Measurements from ENCODE around the gene GOPC.

GOPC gene

GRCh38 chr6:117552618-117553017 lies 49.7 kb downstream of the GOPC start:
- TF ChIP-seq SIN3A (IDR thresholded peaks at IDR 0.05; ENCODE audit: borderline replicate concordance, insufficient read depth, low read length): no peak
- no peak for TF ChIP-seq REST (IDR thresholded peaks at IDR 0.05; ENCODE audit: insufficient read depth in 1 of 2, low read depth in 2 of 2, low read length in 2 of 2)
- TF ChIP-seq FOXP2 (optimal IDR thresholded peaks at IDR 0.05; ENCODE audit: borderline replicate concordance, extremely low read depth, extremely low read length, insufficient read depth): no peak

- TF ChIP-seq TAF1 (IDR thresholded peaks at IDR 0.05; ENCODE audit: borderline replicate concordance, insufficient read depth, low read length) (no peak), FOXP2 (optimal IDR thresholded peaks at IDR 0.05; ENCODE audit: borderline replicate concordance, extremely low read depth, extremely low read length, insufficient read depth) (no peak), SIN3A (IDR thresholded peaks at IDR 0.05; ENCODE audit: borderline replicate concordance, insufficient read depth, low read length) (no peak), POLR2AphosphoS5 (IDR thresholded peaks at IDR 0.05; ENCODE audit: low read depth, low read length) (no peak), REST (IDR thresholded peaks at IDR 0.05; ENCODE audit: insufficient read depth in 1 of 2, low read depth in 2 of 2, low read length in 2 of 2) (no peak)
These were observed 51.6 kb downstream of the GOPC start for GRCh38 chr6:117550618-117551242.

GRCh38 chr6:117550078-117550600 lies 52.2 kb downstream of the GOPC start:
- TF ChIP-seq SIN3A (IDR thresholded peaks at IDR 0.05; ENCODE audit: borderline replicate concordance, insufficient read depth, low read length) (no peak), FOXP2 (optimal IDR thresholded peaks at IDR 0.05; ENCODE audit: borderline replicate concordance, extremely low read depth, extremely low read length, insufficient read depth) (no peak), REST (IDR thresholded peaks at IDR 0.05; ENCODE audit: insufficient read depth in 1 of 2, low read depth in 2 of 2, low read length in 2 of 2) (no peak), POLR2AphosphoS5 (IDR thresholded peaks at IDR 0.05; ENCODE audit: low read depth, low read length) (no peak), TAF1 (IDR thresholded peaks at IDR 0.05; ENCODE audit: borderline replicate concordance, insufficient read depth, low read length) (no peak)

GRCh38 chr6:117549611-117550010 lies 52.7 kb downstream of the GOPC start:
- no peak for TF ChIP-seq REST (IDR thresholded peaks at IDR 0.05; ENCODE audit: insufficient read depth in 1 of 2, low read depth in 2 of 2, low read length in 2 of 2)
- no peak for TF ChIP-seq SIN3A (IDR thresholded peaks at IDR 0.05; ENCODE audit: borderline replicate concordance, insufficient read depth, low read length)
- no peak for TF ChIP-seq FOXP2 (optimal IDR thresholded peaks at IDR 0.05; ENCODE audit: borderline replicate concordance, extremely low read depth, extremely low read length, insufficient read depth)
- TF ChIP-seq TAF1 (IDR thresholded peaks at IDR 0.05; ENCODE audit: borderline replicate concordance, insufficient read depth, low read length): no peak
- no peak for TF ChIP-seq POLR2AphosphoS5 (IDR thresholded peaks at IDR 0.05; ENCODE audit: low read depth, low read length)

All from PFSK-1 (cell line).